AG09319 (cell line): ENCODE measurements around the gene ARVCF.

ENCODE experiments used
- DNase-seq: peaks from one replicate; pipeline ENCODE4 v3.0.0-alpha.2; 2010; ENCODE audit warnings: low read depth; ENCODE audit errors: extremely low read depth
- CTCF ChIP-seq: IDR thresholded peaks from 2 replicates; pipeline ENCODE4 v1.5.1; 2011; ENCODE audit warnings: low read depth, mild to moderate bottlenecking, inconsistent platforms, low read length, moderate library complexity

The ARVCF gene

GRCh38 chr22:19974268-19974861 lies 42.3 kb downstream of the ARVCF start:
- no peak for DNase-seq
- TF ChIP-seq CTCF: no peak

GRCh38 chr22:19973551-19974267 lies 42.9 kb downstream of the ARVCF start:
- TF ChIP-seq CTCF: no peak
- DNase-seq: no peak

- DNase-seq: no peak
- TF ChIP-seq CTCF: no peak
Observed at GRCh38 chr22:19972652-19973550, 43.7 kb downstream of the ARVCF start.

GRCh38 chr22:19972251-19972650 lies 44.4 kb downstream of the ARVCF start:
- DNase-seq: no peak
- TF ChIP-seq CTCF: no peak

- DNase-seq: no peak
- TF ChIP-seq CTCF: no peak
Observed at GRCh38 chr22:19971276-19972124, 45.1 kb downstream of the ARVCF start.

GRCh38 chr22:19970479-19971275 lies 45.9 kb downstream of the ARVCF start:
- no peak for DNase-seq

More at GRCh38 chr22:19970479-19971275, 45.9 kb downstream of the ARVCF start:
- TF ChIP-seq CTCF: peak; percentile 87
